GM21528 (cell line): Measurements from ENCODE around the gene TSKU.
"Not testable (repeated sequence)": the region's sequence is repeated elsewhere in the genome, so short reads cannot be mapped to it uniquely, and the experiment has no call there.

Experiments
- ATAC-seq: cut with Tn5 transposase; IDR thresholded peaks from one replicate; pipeline ENCODE4 v1.9.1; 2021; ENCODE audit warnings: mild to moderate bottlenecking, moderate library complexity; ENCODE audit not compliant: unreplicated experiment, low FRiP score

The TSKU gene

DNA sequence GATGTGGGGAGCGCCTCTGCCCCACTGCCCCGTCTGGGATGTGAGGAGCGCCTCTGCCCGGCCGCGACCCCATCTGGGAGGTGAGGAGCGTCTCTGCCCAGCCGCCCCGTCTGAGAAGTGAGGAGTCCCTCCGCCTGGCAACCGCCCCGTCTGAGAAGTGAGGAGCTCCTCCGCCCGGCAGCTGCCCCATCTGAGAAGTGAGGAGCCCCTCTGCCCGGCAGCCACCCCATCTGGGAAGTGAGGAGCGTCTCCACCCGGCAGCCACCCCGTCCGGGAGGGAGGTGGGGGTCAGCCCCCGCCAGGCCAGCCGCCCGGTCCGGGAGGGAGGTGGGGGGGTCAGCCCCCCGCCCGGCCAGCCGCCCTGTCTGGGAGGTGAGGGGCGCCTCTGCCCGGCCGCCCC is 38.2 kb downstream of the TSKU start:
- not testable (repeated sequence) for ATAC-seq

DNA sequence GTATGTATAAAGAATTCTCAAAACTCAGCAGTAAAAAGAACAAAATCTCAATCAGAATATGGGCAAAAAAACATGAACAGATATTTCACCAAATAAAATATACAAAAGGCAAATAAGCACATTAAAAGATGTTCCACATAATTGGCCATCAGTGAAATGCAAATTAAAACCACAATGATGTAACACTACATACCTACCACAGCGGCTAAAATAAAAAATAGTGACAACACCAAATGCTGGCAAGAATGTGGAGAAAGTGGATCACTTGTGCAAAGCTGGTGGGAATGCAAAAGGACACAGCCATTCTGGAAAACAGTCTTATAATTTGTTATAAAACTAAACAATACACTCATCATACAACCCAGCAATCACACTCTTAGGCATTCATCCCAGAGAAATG is 39.2 kb downstream of the TSKU start:
- ATAC-seq: no peak

DNA sequence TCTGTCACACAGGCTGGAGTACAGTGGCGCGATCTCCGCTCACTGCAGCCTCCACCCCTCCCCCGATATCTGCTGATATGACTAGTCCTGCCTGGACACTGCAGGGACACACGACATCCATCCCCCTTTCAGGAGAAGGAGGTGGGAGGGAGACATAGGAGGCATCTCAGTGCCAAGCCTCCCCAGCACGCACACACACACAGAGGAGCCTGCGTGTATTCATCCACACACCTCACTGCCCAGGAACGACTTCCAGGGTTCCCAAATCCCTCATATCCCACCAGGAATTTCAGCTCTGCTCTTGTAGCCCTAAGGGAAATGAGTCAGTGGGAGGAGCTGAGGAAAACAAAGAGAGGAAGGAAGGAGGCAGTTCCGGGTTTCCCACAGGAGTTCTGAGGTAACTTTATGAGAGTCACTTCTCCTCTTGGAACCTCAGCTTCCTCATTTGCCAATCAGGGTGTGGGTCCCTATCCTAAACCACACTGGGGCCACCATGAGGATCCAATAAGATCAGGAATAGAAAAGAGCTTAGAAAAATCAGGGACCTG is 40.4 kb downstream of the TSKU start:
- ATAC-seq: no peak

DNA sequence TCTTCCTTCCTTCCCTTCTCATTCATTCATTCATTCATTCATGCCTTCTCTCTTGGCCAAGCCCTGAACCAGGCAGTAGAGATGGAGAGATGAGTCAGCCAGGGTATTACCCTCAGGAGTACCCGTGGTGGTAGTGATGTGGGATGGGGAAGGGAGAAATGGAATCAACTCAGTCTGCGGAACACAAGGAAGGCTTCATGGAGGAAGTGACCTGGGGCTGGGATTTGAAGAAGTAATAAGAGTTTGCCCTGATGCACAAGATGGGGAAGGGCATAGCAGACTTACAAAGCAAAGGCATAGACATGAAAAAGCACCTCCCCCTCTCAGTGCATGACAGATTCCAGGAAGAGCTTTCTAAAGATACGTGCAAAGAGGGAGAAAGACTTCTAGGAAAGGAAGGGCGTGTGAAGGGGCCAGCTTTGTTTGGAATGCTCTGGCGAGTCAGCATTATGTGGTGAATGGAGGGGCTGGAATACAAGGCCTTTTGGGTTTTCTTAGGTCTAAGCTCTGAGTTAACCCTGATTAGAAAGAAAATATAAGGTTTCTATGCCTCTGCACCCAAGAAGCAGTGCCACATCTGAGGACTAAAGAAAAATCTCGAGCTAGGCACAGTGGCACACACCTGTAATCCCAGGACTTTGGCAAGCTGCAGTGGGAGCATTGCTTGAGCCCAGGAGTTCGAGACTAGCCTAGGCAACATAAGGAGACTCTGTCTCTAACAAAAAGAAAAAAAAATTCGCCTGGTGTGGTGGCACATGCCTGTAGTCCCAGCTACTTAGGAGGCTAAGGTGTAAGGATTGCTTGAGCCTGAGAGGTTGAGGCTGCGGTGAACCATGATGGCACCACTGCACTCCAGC is 41.2 kb downstream of the TSKU start:
- no peak for ATAC-seq

DNA sequence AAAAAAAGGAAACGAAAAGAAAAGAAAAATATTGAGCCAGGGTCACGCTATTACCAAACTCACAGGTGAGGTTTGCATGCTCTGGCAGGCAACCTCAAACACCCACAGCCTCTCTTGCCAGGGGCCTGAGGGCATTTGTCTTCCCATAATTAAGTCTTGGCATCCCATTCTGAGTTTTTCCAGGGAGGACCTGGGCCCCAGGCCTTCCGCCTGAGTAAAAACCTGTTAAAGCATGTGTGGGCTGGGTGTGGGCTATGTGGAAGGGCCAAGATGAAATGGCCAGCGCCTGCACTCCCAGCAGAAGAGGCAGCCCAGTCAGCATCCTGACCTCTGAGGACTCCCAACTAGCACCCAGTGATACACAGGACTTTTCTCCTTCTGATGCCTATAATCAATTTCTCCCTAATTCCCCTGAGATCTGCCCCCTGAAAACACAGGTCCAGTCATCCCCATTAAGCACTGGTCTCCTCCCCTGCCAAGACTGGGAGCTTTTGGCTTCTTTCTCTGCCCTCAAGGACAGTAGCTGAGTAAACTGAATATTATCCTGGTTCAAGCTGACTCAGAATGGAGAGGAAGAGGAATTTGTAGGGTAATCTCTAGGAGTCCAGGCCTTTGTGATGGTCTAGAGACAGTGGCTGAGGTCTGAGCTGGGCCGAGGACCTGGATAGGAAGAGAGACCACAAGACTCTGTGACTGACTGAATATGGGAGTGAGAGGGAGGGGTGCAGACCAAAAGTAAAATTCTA is 42.0 kb downstream of the TSKU start:
- ATAC-seq: no peak

DNA sequence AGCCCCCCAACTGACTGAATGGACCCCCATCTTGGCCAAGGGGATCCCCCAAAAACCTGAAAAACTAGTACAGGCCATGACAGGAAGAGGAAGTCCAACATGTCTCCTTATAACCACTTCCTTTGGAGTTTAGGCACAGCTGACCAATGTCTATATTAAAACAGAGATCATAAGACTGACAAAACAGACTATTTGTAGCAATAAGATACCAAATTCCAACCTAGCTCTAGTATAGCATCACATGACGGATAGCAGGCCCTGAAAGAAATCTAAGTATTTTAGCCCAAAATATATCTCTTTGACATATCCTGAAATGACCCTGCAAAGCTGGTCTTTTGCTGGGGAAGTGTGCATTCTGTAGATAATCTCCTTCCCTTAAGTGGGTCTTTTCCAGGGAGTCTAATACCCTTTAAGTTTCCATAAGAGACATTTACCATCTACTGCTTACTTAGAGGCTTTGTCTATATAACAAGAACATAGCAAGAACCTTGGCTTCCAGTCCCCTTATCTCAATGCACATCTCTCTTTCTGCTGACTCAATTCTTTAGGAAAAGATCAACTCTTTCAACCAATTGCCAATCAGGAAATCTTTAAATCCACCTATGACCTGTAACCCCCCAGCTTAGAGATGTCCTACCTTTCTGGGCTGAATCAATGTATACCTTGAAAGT is 42.7 kb downstream of the TSKU start:
- no peak for ATAC-seq

DNA sequence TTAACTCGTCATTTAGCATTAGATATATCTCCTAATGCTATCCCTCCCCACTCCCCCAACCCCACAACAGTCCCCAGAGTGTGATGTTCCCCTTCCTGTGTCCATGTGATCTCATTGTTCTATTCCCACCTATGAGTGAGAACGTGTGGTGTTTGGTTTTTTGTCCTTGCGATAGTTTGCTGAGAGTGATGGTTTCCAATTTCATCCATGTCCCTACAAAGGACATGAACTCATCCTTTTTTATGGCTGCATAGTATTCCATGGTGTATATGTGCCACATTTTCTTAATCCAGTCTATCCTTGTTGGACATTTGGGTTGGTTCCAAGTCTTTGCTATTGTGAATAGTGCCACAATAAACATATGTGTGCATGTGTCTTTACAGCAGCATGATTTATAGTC is 43.4 kb downstream of the TSKU start:
- not testable (repeated sequence) for ATAC-seq

DNA sequence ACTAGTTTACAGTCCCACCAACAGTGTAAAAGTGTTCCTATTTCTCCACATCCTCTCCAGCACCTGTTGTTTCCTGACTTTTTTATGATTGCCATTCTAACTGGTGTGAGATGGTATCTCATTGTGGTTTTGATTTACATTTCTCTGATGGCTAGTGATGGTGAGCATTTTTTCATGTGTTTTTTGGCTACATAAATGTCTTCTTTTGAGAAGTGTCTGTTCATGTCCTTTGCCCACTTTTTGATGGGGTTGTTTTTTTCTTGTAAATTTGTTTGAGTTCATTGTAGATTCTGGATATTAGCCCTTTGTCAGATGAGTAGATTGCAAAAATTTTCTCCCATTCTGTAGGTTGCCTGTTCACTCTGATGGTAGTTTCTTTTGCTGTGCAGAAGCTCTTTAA is 43.8 kb downstream of the TSKU start:
- not testable (repeated sequence) for ATAC-seq

DNA sequence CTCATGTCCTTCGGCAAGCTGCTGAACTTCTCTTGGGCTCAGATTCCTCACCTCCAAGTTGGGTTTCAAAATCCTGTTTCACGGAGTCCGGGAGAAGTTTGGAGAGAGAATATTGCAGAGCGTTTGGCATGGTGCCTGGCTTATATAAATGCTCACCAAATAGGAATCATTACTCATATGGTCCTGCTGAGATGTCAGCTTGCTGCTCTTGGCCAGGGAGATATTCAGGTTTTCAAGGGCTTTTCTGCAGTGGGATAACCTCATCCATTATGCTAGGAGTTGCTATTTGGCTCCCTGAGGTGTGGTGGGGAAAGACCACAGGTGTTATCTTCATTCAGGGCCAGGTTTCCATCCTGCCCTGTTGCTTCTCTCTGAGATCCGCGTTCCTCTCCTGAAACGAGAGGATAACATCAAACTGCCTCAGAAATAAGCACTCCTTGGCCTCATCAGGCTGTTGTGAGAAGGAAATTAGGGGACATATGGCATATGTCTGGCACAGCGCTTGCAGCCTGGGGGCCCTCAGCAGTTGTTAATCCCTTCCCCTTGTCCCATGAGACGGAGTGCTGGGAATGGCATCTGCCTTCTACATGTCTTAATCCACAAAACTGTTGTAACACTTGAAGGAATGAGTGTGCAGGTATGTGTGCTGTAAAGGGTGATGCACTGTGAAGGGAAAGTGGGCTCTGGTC is 47.6 kb downstream of the TSKU start:
- ATAC-seq: no peak

DNA sequence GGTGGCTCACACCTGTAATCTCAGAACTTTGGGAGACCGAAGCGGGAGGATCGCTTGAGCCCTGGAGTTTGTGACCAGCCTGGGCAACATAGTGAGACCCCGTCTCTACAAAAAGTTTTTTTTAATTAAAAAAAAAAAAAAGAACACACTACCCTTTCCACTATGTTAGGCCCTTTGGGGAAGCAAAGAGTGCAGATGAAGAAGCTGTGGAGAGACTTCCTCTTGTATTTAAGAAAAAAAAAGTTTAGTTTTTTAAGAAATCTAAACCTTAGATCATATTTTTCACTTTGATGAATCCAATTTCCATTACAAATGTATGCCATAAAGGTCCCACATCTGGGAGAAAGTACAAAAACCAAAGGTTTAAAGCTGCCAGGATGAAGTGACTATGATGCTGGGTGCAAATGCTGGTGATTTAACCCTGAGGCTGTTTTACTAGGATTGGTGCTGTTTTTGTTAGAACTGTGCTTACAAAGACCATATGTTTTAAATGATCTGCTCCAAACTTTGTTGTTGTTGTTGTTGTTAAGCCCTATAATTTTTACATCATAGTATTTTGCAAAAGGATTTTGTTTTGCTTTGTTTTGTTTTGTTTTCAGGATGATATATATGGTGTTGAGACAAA is 48.6 kb downstream of the TSKU start:
- ATAC-seq: no peak

DNA sequence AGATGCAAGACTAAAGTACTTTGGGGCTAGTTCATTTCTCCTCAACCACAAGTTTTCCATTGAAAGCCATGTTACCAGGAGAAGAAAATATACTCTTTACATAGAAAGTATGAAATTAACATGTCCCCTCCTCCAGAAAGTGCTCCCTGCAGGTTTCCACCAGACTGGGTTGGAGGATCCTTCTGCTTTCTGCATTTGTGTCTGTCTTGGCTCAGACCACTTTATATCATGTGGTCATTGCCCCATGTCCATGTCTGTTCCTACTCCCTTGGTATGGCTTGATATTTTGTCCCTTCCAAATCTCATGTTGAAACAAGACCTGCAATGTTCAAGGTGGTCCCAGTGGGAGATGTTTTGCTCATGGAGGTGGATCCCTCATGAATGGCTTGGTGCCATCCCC is 49.2 kb downstream of the TSKU start:
- ATAC-seq: no peak

DNA sequence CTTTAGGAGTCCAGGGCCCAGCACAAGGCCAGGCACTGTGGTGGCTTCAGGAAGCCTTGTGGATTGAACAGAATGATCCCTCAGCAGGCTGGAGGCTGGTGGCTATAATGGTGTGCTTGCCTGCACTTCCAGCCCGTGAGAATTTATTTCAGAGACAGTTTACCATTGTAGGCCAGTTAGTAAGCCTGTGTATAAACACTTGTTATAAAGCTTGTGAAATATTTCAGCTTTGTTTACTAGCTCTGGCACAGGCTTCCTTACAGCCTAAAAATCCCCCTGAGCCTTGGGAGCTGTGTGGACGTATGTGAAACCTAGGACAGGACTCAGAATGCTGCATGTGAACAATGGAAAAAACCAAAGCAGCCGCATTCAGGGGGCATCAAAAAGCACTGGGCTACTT is 51.0 kb downstream of the TSKU start:
- no peak for ATAC-seq

DNA sequence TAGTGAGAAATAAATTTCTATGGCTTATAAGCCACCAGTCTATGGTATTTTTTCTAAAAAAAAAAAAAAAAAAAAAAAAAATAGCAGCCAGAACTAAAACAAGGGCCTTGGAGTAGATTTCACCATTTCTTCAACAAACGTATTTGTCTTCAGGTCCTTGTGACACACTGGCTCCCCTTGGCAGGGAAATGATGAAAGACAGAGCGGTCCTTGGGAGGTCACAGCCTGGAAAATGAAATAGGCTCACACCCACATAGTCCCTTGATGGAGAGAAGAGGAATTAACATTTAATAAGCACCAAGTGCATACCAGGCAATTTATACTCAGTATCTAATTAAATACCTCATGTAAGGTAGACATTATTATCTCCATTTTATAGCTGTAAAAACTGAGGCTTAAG is 51.9 kb downstream of the TSKU start:
- no peak for ATAC-seq

DNA sequence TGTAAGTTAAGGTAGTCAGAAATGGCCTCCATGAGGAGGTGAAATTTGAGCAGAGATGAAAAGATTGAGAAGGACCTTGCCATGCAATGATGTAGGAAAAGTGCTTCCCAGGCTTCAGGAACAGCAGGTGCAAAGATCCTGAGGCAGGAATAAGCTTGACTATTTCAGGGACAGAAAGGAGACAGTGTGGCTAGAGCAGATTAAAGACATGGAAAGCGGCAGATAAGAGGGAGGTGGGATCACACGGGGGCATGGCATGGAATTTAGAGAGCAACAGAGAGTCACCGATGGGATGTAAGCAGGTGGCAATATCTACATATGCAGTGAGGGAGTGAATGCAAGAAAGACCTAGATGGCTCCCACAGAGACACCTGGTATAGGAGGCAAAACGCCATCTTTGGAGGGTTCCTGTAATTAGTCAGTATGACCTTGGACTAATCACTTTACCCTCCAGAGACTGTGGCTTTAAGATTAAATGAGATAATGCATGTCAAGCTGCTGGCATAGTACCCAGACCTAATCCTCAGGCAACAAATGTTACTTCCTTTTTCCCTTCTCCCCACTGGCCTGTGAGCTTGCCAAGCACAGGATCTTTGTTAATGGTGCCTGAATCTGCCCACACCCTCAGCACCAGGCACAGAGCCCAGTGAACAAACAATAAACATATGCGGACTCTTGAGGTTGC is 52.9 kb downstream of the TSKU start:
- ATAC-seq: no peak

DNA sequence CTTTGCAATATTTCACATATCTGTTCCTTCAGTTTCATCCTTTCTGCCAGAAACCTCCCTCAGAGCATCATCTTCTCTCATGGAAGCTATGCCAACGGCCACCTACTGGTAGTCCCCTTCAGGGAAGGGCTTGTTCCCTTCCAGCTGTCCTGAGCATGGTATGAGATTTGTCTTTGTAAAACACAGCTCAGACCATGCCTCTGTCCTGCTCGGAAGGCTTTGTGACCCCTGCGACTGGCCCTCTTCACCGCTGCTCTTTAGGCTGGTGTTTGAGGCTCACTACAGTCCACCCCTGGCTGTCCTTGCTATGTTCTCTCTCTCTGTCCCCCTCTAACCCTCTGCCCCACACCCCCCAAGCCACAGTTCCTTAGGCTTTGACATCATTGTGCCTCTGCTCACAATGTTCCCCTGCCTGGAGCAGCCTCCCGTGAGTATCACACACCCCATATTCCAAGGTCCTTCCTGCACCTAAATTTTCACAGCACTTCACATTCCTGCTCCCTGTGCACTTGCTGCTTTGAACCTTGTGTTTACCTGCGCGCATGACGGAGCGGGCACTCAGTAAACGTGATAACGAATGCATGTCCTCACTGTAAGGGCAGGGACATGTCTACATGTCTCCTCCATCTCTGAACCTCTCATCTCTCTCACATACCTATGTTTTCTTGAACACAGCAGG is 53.6 kb downstream of the TSKU start:
- ATAC-seq: no peak

DNA sequence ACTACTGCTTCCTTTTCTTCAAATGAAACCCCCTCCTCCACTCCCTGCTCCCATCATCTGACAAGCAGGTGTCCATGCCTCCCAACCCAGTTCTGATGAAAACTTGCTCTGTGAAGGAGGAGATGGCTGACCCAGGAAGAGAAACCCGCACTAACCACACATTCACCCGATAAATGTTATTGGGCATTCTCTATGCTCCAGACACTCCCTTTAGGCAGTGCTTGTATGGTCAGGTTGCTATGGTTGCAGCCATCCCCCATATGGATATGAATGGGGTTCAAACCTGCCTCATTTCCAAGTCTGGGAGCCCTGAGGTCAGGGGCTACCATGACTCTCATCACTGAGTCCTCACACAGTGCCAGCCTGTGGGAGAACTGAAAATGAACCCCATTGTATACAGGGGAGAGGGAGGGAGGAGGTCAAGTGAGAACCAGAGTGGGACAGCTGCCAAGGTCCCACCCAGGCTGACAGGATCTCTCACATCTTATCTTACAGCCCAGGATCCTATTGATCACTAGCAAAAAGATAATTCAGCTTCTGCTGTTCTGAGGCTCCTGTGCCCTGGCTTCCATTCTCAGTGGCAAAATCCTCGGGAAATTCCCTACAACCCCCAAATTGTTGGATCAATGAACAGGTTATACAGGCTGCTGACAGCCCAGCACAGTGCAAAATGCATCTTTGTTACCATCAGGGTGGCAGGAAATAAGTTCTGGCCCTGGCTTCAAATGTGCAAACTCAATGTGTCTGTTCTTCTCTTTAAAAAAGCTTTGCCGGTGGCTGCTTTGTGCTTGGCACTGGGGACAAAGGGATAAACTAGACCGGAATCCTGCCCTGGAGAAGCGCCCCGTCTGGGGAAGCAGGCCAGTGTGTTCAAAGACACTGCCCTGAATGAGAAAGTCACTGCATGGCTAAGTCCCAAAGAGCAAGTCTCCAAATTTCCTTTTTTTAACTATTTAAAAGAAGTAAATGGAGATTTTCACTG is 54.8 kb downstream of the TSKU start:
- ATAC-seq: no peak

DNA sequence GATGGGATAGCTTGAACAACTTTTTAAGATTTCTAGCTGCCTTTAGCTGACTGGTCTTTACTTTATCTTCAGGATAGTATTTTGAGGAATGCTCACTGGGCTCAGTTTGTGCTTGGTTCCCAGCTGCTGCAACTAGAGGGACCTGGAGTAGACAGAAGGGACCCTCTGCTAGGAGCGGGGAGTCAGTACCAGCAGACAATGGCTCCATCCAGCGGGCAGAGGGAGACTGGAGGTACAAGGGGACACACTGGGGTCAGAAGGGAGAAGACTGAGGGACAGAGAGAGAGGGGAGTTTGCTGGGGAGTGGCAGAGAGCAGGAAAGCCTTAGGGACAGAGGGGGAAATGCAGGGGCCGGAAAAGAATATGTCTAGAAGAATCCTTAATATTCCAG is 55.5 kb downstream of the TSKU start:
- ATAC-seq: no peak

DNA sequence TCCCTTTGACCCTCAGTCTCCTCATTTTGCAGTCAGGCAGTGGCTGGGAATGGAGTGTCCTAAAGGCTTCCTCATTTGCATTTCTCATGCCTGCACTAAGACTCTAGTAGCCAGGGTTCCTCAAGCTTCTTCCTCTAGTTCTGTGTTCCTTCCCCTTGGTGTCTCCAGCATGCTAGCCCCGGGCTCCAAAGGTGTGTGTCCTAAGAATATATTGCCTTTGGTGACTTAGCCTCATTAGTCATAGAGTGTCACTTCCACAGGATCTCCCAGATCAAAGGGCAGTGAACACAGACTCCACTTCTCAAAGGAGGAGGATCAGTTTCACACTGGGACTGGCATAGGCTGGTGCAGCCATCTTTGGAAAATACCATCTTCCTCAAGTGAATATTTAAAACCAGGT is 56.2 kb downstream of the TSKU start:
- ATAC-seq: no peak
